ENCODE results near the gene FARSB.

FARSB gene

GRCh38 chr2:222627764-222628163 is 28.1 kb downstream of the FARSB start:
- DNase-seq (ENCODE audit: low read depth in 2 of 2) = peak in 1 of 2 donors; percentile 84
- no peak for TF ChIP-seq CTCF (IDR thresholded peaks at IDR 0.05; ENCODE audit: low read depth, low read length)
- no peak overlapping the region for H3K4me3 ChIP-seq (replicated peaks in 1 of 2; ENCODE audit: low read depth in 2 of 2, low read length in 2 of 2)

GRCh38 chr2:222623756-222624309 is 32.1 kb downstream of the FARSB start:
- H3K4me3 ChIP-seq (replicated peaks in 1 of 2; ENCODE audit: low read depth in 2 of 2, low read length in 2 of 2) = no peak overlapping the region
- no peak for TF ChIP-seq CTCF (IDR thresholded peaks at IDR 0.05; ENCODE audit: low read depth, low read length)
- DNase-seq (ENCODE audit: low read depth in 2 of 2) = no peak

- DNase-seq (ENCODE audit: low read depth in 2 of 2) = no peak
- no peak overlapping the region for H3K4me3 ChIP-seq (replicated peaks in 1 of 2; ENCODE audit: low read depth in 2 of 2, low read length in 2 of 2)
- TF ChIP-seq CTCF (IDR thresholded peaks at IDR 0.05; ENCODE audit: low read depth, low read length) = no peak
Measured at GRCh38 chr2:222622910-222623309, 33.0 kb downstream of the FARSB start.

GRCh38 chr2:222621893-222622292 is 34.0 kb downstream of the FARSB start:
- no peak overlapping the region for H3K4me3 ChIP-seq (replicated peaks in 1 of 2; ENCODE audit: low read depth in 2 of 2, low read length in 2 of 2)
- TF ChIP-seq CTCF (IDR thresholded peaks at IDR 0.05; ENCODE audit: low read depth, low read length) = no peak
- DNase-seq (ENCODE audit: low read depth in 2 of 2) = no peak

- H3K4me3 ChIP-seq (replicated peaks in 1 of 2; ENCODE audit: low read depth in 2 of 2, low read length in 2 of 2) = no peak overlapping the region
- TF ChIP-seq CTCF (IDR thresholded peaks at IDR 0.05; ENCODE audit: low read depth, low read length) = no peak
Measured at GRCh38 chr2:222615320-222615719, 40.6 kb downstream of the FARSB start.

GRCh38 chr2:222613715-222614331 is 42.1 kb downstream of the FARSB start:
- peak; percentile 78 for TF ChIP-seq CTCF (IDR thresholded peaks at IDR 0.05; ENCODE audit: low read depth, low read length)
- peak; percentile 67 to 77 for DNase-seq (ENCODE audit: low read depth in 2 of 2)

More at GRCh38 chr2:222615320-222615719, 40.6 kb downstream of the FARSB start:
- DNase-seq (ENCODE audit: low read depth in 2 of 2) = no peak

GRCh38 chr2:222611684-222612083 is 44.2 kb downstream of the FARSB start:
- no peak for DNase-seq (ENCODE audit: low read depth in 2 of 2)
- H3K4me3 ChIP-seq (replicated peaks in 1 of 2; ENCODE audit: low read depth in 2 of 2, low read length in 2 of 2) = no peak overlapping the region
- no peak for TF ChIP-seq CTCF (IDR thresholded peaks at IDR 0.05; ENCODE audit: low read depth, low read length)

More at GRCh38 chr2:222613715-222614331, 42.1 kb downstream of the FARSB start:
- no peak overlapping the region for H3K4me3 ChIP-seq (replicated peaks in 1 of 2; ENCODE audit: low read depth in 2 of 2, low read length in 2 of 2)
